HG02610 (cell line): ENCODE results near the gene ADNP2.

Experiments
- ATAC-seq: cut with Tn5 transposase; IDR thresholded peaks from one replicate; pipeline ENCODE4 v1.9.1; 2021; ENCODE audit warnings: mild to moderate bottlenecking, moderate library complexity; ENCODE audit not compliant: unreplicated experiment

Gene ADNP2, protein sequence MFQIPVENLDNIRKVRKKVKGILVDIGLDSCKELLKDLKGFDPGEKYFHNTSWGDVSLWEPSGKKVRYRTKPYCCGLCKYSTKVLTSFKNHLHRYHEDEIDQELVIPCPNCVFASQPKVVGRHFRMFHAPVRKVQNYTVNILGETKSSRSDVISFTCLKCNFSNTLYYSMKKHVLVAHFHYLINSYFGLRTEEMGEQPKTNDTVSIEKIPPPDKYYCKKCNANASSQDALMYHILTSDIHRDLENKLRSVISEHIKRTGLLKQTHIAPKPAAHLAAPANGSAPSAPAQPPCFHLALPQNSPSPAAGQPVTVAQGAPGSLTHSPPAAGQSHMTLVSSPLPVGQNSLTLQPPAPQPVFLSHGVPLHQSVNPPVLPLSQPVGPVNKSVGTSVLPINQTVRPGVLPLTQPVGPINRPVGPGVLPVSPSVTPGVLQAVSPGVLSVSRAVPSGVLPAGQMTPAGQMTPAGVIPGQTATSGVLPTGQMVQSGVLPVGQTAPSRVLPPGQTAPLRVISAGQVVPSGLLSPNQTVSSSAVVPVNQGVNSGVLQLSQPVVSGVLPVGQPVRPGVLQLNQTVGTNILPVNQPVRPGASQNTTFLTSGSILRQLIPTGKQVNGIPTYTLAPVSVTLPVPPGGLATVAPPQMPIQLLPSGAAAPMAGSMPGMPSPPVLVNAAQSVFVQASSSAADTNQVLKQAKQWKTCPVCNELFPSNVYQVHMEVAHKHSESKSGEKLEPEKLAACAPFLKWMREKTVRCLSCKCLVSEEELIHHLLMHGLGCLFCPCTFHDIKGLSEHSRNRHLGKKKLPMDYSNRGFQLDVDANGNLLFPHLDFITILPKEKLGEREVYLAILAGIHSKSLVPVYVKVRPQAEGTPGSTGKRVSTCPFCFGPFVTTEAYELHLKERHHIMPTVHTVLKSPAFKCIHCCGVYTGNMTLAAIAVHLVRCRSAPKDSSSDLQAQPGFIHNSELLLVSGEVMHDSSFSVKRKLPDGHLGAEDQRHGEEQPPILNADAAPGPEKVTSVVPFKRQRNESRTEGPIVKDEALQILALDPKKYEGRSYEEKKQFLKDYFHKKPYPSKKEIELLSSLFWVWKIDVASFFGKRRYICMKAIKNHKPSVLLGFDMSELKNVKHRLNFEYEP

DNA sequence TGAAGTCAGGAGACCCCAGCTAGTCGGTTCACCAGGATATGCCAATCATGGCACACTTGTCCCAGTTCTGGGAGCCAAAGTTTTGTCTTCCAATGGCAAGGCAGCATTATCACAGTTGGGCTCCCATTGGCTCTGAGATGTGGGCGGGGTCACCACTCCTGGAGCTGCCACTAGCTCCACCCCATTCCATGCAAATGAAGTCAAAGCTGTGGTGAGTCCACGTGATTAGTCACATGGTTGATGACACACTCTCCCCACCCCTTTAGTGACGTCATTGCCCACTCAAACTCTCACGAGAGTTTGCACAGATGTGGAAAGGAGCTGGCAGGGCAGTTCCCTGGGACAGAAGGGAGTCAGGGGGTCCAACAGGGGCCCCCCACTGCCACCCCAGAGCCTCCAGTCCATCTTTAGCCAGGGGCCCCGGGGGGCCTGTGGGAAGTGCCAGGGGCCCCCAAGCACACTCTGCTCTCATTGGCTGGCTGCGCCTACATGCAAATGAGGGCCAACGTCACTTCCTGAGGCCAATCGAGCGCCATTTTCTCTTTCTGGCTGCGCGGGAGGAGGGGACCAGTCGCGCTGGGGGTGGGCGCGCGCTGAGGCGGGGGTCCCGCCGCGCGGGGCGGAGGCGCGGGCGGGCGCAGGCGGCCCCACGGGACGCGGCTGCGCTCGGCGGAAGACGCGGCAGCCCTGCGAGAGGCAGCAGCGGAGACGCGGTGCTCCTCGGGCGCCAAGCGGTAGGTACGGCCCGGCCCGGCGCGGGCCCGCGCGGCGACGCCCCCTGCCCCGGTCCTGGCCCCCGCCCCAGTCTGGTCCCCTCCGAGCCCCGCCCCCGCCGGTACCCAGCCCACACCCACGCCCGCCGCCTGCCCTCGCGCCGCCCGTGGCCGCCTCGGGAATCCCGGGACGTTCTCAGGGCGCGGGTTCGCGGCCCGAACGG, at the start of gene ADNP2:
Gene ADNP2, plus strand, starts transcription at position 524 of the 937 bp plus-strand sequence. CDS start 8,281 bp downstream, outside the sequence.
- peak; percentile 62 for ATAC-seq

DNA sequence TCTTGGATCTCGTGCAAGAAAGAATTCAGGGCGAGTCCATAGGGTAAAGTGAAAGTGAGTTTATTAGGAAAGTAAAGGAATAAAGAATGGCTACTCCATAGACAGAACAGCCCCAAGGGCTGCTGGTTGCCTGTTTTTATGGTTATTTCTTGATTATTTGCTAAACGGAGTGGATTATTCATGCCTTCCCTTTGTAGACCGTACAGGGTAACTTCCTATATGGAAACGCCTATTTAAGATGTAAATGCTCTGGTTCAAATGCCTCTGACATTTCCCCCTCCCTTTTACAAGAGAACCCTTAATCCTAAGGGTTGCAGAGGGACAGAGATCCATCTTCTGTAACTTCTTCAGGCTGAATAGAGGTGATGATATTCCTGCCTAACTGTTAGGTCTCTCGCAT, 49.1 kb upstream of the ADNP2 start:
- no peak for ATAC-seq

DNA sequence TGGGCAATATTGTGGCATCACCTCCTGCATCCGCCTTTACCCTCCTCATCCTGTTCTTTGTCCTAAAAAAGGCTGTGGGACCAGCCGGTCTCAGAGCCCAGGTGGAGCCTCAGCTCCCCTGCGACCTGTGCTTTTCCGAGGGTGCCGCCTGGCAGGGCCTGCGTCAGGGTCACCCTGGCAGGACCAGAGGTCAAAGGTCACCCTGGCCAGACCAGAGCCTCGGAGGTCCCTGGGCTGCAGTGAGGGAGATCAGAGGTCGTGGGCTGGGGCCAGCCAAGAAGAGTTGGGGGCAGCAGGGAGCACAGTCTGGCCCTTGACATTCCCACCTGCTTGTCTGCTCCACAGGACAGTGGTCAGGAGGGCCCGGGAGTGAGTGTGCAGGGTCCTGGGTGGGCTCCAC, 43.4 kb upstream of the ADNP2 start:
- ATAC-seq = no peak

DNA sequence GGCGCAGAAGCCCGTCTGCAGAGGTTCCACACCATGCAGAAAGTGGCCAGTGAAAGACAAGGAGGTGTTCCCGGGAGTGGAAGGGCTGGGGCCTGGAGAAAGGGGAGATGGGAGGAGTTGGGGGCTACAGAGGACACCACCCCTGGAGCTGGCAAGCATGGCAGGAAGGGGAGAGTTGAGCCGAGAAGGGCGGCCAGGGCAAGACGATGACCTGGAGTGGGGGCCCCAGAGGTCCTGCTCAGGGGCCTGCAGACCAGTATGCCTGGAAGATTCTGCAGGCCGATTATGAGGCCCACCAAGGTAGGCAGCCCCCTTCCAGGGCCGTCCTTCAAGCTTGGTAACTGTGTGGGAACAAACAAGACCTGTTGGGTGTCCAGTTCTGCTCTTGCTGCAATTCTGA, 41.7 kb upstream of the ADNP2 start:
- ATAC-seq = no peak

DNA sequence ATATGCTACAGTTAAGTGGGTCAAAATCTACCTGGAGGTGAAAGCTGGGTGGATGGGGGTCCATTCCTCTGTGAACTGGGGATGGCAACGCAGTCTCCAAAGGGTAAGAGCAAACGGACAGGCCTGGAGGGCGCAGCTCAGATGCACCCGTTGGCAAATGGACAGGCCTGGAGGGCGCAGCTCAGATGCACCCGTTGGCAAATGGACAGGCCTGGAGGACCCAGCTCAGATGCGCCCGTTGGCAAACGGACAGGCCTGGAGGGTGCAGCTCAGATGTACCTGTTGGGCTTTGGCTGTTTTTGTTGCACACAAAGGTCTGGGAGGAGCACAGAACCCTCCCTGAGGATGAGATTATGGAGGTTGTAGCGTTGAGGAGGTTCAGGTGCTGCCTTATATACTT, 41.2 kb upstream of the ADNP2 start:
- ATAC-seq = no peak

DNA sequence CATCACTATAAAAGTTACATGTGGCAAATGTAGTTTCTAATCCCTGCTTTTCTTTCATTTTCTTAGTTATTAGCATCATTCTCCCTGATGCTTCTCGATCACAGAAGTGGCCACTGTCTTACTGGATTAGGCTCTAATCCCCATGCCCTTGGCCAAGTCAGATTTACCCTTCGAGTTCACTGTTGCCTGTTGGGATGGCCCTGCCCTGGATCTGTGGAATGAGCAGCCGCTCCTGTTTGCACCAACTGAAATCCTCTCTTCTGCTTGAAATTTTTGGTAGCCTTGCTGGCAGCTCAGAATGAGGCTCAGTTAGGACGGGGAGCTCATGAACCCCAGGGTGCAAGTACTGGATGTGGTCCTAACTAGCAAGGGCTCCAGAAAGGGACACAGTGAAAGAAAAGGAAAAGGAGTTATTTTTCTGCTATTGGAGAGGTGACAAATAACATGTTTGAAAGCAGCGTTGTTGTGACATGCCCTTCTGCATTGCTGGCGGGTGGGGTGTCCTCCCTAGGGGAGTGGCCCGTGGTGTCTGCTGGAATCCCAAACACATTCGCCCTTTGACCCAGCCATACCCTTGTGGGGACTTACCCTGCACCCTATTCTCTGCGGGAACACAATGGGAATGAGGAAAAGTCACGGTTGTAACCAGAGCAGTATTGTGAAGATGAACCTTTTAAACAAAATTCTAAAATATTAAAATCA, 40.3 kb upstream of the ADNP2 start:
- ATAC-seq = no peak

DNA sequence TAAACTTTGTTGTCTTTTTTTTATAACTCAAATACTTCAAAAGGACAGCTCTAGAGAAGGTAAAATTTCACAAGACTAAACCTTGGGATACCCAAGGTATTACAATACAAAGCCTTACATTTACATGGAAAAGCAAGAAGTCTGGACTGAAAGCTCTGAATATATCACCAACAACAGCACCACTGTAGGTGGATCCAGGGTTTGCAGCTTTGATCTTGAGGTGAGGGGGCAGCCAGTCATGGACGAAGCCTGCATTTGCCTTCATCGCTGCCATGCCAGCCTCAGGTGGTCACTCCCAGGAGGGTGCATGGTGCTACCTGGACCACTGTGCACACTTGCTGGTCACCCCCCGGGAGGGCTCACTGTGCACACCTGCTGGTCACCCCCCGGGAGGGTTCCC, 38.2 kb upstream of the ADNP2 start:
- ATAC-seq = no peak

DNA sequence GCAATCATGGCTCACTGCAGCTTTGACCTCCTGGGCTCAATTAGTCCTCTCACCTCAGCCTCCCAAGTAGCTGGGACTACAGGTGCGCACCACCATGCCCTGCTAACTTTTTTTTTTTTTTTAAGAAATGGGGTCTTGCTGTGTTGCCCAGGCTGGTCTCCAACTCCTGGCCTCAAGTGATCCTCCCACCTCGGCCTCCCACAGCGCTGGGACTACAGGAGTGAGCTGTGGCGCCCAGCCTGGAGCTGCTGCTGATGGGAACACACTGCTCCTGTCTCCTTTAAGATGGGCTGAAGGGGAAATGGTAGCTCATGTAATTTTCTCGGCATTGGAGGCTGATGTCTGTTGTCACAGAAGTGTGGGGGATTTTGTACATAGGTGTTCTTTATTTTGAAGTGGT, 34.9 kb upstream of the ADNP2 start:
- ATAC-seq = no peak

DNA sequence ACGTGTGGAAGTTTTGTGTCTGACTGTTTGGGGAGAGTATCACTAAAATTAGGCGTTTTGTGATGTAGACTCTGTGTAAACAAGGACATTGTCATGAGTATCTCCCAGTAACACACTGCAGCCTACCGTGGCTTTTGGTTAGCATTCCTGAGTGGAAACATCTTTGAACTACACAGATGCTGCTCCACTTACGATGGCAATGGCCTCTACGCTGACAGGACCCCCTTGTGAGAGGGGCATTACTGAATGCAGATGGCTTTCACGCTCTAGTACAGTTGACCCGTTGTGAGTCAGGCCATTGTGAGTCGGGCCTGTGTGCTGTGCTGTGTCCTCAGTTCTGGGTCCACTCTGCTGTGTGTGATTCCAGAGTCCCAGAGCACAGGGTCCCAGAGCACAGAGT, 34.4 kb upstream of the ADNP2 start:
- no peak for ATAC-seq

DNA sequence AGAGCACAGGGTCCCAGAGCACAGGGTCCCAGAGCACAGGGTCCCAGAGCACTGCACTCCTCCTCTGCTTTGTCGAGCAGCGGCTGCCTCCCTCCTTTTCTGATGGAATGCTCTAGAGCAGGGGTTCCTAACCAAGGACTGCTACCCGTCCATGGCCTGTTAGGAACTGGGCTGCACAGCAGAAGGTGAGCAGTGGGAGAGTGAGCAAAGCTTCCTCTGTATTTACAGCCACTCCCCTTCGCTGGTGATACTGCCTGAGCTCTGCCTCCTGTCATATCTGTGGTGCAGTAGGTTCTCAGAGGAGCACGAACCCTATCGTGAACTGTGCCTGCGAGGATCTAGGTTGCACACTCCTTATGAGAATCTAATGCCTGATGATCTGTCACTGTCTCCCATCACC, 33.1 kb upstream of the ADNP2 start:
- ATAC-seq = no peak

DNA sequence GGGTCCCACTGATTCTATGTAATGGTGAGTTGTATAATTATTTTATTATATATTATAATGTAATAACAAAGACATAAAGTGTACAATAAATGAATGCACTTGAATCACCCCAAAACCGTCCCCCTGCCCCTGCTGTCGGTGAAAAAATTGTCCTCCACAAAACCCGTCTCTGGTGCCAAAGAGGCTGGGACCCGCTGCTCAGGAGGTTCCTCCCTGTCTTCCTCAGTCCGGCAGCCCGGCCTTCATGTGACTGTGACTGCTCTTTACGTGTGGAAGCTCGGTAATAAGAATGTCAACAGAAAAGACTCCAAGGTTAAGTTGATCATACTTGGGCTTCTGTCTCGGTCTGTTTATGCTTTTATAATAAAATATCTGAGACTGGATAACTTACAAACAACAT, 32.7 kb upstream of the ADNP2 start:
- ATAC-seq = no peak

DNA sequence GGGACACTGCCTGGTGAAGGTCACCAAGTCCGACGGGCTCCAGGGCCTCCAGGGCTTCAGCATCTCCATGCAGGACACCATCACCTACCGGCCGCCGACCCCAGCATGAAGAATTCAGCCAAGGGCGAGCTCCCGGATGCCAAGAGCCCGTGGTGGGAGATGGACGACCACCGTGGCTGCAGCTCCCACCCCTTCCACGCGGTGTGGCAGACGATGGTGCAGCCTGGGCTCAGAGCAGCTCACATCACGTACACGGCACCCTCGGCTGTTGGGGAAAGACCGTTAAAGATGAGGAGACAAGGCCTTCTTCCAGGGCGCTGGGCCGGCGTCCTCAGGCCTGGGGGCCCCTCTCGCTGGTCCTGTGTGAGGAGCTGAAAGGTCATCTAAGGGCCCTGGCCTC, 31.2 kb upstream of the ADNP2 start:
- no peak for ATAC-seq

DNA sequence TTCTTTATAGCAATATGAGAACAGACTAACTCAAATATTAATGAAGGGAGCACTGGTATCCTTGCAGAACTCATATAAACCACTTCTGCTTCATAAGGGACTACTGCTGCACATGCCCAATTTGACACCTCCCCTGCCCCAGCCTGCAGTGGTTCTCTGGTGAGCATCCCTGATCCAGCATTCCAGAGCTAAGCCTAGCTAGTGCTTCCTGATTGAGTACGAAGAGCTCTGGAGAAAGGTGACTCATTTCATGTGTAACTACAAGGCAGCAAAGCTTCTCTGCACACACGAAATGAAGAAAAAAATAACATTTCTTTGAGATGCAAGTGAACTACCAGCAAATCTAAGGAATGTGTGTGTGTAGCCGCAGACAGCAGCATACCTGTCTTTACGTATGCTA, 22.8 kb upstream of the ADNP2 start:
- ATAC-seq = no peak

DNA sequence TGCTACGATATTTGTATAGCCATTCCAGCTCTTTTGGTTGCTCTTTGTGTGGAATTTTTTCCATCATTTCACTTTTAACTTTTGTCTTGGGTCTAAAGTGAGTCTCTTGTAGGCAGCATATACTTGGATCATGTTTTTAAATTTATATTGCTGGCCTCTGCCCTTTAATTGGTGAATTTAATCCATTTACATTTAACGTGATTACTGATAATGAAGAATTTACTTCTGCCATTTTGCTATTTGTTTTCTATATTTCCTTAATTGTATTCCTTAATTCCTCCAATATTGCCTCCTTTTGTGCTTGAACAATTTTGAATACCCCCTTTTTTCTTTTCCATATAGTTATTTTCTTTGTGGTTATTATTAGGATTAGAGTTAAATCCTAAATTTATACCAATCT, 21.0 kb upstream of the ADNP2 start:
- no peak for ATAC-seq

DNA sequence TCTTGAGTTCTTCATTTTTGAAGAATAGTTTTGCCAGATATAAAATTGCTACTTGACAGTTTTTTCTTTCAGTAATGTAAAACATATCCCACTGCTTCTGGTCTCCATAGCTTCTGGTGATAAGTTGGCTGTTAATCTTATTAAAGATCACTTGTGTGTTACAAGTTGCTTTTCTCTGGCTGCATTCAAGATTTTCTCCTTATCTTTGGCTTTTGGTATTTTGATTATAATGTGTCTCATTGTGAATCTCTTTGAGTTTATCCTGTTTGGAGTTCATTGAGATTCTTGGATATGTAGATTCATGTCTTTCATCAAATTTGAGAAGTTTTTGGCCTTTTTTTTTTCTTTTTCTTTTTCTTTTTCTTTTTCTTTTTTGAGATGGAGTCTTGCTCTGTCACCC, 20.2 kb upstream of the ADNP2 start:
- ATAC-seq = no peak

DNA sequence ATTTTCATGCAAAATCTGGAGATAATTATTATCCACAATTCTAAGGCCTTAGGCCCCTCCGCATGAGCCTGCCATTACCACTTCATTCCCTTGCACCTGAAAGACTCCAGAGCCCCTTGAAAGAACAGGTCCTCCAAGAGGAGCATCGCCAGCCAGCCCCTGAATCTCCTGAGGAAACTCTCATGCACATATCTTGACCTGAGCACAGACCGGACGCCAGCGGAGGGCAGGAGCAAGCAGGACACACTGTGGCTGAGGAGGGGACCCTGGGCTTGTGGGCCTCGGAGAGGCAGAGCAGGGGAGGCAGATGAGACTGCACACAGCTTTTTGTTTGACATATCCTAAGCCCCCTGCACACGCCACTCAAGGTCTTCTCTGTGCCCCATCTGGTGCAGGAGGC, 13.6 kb upstream of the ADNP2 start:
- ATAC-seq = no peak

DNA sequence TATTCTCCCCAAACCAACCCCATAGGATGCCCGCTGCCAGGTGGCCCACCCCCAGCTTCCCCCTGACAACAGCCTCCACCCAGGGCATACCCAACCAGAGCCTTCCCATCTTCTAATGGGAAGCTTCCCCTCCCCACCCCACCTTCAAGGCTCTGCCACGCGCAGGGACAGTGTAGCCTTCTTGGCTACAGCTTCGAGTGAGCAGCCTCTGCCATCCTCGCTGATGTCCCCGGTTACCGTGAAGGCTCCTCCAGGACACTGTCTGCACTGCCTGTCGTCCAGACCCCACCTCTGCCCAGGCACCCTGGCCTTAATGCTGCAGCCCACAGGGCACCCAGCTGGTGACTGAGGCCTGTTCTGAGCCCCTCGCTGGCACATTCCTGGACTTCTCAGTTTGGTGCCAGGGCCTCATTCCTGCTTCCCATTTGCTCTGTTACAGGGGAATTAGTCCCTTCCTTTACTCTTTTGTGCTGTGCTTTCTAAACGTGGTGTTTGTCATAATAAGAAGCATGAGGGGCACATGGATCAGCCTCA, 13.0 kb upstream of the ADNP2 start:
- ATAC-seq = no peak

DNA sequence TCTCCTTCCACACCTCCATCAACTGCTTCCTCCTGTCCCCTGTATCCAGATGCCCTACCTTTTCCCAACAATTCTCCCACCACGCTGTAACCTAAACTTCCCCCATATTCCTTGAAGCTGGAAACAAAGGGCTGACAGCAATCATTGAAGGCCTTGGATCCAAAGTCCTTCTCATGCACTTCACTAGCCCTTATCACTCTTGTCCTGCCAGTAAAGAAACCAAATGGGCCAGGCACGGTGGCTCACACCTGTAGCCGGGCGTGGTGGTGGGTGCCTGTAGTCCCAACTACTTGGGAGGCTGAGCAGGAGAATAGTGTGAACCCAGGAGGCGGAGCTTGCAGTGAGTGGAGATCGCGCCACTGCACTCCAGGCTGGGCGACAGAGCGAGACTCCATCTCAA, 11.9 kb upstream of the ADNP2 start:
- ATAC-seq = no peak

DNA sequence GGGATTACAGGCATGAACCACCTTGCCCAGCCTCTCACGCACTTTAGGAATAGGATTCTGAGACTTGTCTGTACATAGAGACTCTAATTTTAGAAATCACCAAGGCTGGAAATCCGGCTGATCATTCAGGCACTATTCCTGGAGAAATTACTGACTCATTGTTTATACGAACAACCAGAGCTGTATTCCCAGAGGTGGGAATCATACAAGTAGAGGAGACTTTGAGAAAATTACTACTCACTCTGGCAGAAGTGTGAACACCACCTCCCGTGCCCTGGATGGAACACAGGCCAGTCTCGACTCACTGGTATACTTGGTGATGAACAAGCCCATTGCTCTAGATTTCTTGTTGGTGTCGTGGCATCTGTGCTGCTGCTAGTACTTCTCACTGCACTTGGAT, 5.8 kb upstream of the ADNP2 start:
- no peak for ATAC-seq

DNA sequence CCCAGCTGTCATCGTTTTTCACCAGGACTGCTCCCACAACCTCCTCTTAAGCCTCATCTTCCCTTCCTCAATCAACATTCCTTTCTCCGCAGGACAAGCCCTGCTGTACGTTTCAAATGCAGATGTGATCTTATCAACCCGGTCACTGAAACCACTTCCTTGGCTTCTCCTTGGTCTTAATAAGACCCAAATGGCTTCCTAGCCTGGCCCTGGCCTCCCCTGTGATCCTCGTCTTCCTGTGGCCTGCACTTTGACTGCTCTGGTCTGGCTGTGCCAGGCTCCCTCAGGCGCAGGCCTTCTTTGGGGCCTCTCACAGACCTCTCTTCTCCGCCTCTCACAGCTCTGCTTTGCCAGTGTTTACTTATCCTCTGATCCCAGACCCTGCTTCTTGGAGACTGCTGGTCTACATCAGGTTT, 4.7 kb upstream of the ADNP2 start:
- ATAC-seq = no peak
